HG03378 (cell line): Measurements from ENCODE around the gene RSPH3.
"Not testable (repeated sequence)": the region's sequence is repeated elsewhere in the genome, so short reads cannot be mapped to it uniquely, and the experiment has no call there.

Experiments used
- ATAC-seq: cut with Tn5 transposase; IDR thresholded peaks from one replicate; pipeline ENCODE4 v1.9.1; 2021; ENCODE audit warnings: mild to moderate bottlenecking, moderate library complexity; ENCODE audit not compliant: unreplicated experiment

RSPH3 gene

DNA sequence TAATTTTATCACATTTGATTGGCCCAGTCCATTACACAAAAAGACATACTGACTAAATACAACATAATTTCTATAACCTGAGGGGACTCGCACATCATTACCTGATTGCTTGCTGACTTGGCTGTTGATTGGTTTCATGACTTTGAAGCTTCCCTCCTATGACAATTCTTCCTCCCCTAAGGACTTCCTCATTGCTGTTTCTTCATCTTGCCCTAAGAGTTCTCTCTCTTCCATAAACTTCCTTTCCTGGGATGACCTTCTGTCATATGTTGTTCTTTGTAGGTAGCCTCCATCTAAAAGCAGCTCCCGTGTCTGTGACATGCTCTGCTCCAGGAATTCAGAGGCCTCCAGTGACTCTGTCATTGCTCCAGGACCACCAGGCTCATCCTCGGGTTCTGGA is 22.6 kb downstream of the RSPH3 start:
- no peak for ATAC-seq

DNA sequence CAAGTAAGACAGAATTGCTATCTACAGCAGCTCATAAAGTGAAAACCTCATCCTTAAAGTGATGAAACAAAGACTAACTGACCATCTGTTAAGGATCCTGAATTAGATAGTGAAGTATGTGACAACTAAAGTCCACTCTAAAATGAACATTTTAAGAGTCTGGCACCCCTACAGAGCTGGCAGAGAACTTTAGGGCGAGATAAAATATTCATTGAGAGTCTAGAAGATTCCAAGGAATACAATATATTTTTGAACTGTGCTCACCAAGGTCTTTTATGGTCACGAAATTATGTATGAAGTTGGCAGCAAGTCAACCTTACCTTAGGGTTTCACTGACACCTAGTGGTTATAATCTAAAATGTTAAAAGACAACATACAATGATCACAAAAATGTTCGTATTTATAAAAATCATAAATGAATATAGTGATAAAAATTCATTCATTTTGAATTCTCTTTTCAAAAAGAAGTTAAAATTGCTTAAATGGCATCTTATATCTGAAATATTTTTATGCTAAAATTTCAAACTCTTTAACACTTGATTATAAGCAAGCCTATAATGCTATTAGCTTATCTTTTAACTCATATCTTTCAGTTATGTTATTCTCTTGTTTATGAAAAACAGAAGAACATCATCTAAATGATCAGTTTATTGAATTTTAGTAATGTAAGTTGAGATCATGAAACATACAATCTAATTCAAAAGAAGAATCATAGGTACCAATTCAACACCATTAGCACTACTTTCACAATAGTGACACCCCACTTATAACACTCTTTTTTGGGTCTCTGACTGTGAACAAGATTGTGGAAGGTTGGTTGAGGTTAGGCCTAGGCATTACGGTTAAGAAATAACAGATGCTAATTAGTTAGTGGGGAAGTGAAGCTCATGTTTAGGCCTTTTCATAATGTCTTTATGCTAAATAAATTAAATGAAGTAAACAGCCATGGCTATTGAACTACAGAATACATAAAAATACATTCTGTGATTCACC is 27.5 kb downstream of the RSPH3 start:
- ATAC-seq, result no peak

DNA sequence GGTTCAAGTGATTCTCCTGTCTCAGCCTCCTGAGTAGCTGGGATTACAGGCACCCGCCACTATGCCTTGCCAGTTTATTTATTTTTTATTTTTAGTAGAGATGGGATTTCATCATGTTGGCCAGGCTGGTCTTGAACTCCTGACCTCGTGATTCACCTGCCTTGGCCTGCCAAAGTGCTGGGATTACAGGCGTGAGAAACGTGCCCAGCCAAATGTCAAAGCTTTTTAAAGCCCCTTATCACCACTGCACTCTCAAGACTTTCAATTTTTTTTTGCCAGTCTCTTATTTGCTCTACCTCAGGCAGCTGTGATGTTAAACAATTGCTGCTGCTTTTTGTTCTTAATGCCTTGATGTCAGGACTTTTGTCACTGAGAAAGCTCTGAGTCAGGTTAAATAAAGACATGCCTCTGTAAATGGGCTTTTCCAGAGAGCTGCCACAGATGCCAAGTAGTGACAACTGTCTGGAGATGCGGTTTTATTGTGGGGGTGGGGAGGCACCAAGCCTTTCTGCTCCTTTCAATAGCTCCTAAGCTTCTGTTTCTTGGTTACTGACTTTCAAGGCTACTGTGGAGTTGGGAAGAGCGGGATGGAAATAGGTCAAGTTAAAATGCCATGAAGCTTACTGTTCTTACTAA is 29.2 kb downstream of the RSPH3 start:
- ATAC-seq, result no peak

DNA sequence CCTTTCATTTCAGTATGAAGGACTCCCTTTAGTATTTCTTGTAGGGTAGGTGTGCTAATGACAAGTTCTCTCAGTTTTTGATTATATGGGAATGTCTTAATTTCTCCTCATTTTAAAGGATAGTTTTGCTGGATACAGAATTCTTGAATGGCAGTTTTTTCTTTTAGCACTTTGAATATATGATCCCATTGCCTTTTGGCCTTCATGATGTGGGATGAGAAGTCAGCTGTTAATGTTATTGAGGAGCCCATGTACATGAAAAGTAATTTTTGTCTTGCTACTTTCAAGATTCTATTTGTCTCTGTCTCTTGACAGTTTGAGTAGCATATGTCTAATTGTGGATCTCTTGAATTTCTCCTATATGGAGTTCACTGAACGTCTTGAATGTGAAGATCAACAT is 30.9 kb downstream of the RSPH3 start:
- no peak for ATAC-seq

DNA sequence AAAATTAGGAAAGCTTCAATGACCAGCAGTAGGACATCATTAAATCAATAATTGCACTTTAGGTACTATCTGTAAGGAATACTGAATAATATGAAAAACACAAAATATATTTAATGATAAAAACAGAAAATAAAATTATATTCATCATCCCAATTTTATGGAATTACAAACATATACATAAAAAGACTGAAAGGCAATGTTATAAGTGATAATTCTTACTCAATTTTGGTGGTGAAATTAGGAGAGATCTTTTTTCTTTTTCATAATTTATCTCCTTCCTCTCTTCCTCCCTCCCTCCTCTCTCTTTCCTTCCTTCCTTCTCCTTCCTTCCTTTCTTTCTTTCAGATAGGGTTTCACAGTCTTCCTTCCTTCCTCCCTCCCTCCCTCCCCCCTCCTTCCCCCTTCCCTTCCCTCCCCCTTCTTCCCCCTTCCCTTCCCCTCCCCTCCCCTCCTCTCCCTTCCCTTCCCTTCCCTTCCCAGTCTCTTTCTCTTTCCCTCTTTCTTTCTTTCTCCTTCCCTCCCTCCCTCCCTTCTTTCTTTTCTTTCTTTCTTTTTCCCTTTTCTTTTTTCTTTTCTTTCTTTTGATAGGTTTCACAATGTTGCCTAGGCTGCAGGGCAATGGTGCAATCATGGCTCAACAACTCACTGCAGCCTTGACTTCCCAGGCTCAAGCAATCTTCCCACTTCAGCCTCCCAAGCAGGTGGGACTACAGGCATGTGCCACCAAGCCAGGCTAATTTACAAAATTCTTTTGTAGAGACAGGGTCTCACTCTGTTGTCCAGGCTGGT is 36.8 kb downstream of the RSPH3 start:
- no peak for ATAC-seq

DNA sequence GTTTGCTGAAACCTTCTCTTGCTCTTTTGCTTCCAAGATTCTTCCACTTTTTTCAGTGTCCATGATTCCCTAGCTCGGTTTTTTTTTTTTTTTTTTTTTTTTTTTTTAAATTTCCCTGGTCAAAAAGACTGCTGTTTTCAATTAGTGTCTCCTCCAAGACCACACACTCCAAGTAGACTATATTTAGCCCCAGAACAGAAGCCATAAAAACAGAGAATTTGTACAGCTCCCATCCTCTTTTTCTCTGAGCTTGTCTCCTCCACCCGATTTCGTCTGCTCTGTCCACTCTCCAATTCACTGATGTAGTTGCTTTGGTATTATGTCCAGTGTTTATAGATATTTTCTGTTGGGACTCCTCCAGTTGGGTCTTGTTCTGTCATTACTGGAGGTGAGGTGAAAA is 37.6 kb downstream of the RSPH3 start:
- no peak for ATAC-seq

DNA sequence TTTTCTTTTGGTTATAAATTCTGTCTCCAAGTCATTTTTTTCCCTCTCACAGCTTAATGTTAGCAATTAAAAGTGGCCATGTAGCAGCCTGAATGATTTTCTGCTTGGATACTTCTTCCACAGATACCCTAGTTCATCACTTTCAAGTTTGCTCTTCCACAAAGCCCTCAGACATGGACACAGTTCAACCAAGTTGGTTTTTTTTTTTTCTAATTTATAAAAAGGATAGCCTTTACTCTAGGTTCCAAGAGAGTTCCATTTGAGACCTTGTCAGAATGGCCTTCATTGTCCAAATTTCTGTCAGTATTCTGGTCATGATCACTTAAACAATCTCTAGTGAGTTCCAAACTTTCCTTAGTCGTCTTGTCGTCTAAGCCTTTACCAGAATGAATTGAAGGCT is 40.0 kb downstream of the RSPH3 start:
- ATAC-seq, result no peak

DNA sequence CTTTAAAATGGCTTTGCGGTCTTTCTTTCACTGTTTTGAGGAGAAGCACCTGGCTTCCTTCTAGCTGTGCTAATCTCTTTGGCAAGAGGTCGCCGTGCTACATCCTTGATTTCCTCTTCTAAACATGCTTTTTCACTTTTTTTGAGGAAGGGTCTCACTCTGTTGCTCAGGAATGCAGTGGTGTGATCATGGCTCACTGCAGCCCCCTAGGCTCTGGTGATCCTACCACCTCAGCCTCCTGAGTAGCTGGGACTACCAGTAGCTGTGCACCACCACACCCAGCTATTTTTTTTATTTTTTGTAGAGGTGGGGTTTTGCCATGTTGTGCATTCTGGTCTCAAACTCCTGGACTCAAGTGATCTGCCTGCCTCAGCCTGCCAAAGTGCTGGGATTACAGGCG is 40.5 kb downstream of the RSPH3 start:
- no peak for ATAC-seq

DNA sequence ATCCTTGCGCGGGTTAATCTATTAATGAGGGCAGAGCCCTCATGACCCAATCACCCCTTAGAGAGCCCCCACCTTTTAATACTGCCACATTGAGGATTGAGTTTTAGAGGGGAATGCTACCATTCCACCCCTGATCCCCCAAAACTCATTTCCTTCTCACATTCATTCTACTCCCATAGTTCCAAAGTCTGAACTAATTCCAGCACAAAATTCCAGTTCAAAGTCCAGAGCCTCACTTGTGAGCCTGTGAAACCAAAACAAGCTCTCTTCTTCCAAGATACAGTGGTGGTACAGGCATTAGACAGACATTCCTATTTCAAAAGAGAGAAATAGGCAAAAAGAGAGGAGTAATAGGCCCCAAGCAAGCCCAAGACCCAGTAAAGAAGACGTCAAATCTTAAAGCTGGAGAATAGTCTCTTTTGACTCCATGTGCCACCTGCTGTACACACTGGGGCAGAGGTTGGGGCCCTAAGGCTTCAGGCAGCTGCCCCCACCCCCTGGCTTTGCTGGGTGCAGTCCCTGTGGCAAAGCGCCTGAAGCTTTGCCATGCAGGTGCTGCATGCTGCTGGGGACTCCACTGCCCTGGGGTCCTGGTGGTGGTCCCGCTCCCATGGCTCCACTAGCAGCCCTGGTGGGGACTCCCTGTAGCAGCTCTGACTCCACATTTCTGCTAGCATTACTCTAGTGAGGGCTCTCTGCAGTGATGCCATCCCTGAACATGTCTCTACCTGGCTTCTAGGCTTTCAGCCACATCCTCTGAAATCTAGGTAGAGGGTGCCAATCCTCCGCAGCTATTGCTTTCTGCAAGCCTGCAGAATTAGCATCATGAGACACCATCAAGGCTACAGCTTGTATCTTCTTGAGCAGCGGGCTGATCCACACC is 41.3 kb downstream of the RSPH3 start:
- no peak for ATAC-seq

DNA sequence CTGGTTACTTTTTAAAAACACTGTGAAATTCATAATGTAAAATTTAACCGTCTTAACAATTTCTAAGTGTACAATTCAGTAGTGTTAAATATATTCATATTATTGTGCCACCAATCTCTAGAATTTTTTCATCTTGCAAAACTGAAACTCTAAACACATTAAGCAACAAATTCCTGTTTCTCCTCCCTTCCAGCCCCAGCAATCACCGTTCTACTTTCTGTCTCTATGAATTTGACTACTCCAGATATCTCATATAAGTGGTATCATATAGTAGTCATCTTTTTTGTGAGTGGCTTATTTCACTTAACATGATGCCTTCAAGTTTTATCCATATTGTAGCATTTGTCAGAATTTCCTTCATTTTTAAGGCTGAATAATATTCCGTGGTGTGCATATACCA is 44.7 kb downstream of the RSPH3 start:
- ATAC-seq, result no peak

DNA sequence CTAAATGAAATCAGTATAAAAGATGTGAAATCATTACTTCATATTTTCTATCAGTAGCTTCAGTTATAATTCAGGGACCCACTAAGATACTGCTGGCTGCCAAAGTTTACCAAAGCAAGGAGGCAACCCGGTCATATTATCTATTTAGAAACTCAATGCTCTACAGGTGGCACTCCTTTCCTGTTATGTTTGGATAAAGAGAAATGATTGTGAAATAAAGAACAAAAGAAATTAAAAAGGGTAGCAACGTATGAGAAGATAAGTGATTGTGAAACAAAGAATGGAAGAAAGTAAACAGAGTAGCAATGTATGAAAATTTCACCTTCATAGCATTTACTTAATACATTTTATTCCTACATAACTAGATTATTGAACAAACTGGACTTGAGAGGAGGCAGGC is 45.2 kb downstream of the RSPH3 start:
- no peak for ATAC-seq

DNA sequence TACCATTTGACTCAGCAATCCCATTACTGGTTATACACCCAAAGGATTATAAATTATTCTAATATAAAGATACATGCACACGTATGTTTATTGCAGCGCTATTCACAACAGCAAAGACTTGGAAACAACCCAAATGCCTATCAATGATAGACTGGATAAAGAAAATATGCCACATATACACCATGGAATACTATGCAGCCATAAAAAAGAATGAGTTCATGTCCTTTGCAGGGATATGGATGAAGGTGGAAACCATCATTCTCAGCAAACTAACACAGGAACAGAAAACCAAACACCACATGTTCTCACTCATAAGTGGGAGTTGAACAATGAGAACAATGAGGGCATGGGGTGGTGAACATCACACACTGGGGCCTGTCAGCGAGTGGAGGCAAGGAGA is 48.0 kb downstream of the RSPH3 start:
- ATAC-seq, result not testable (repeated sequence)

DNA sequence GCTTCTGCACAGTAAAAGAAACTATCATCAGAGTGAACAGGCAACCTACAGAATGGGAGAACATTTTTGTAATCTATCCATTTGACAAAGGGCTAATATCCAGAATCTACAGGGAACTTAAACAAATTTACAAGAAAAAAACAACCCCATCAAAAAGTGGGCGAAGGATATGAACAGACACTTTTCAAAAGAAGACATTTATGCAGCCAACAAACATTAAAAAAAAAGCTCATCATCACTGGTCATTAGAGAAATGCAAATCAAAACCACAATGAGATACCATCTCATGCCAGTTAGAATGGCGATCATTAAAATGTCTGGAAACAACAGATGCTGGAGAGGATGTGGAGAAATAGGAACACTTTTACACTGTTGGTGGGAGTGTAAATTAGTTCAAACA is 48.4 kb downstream of the RSPH3 start:
- ATAC-seq, result not testable (repeated sequence)

DNA sequence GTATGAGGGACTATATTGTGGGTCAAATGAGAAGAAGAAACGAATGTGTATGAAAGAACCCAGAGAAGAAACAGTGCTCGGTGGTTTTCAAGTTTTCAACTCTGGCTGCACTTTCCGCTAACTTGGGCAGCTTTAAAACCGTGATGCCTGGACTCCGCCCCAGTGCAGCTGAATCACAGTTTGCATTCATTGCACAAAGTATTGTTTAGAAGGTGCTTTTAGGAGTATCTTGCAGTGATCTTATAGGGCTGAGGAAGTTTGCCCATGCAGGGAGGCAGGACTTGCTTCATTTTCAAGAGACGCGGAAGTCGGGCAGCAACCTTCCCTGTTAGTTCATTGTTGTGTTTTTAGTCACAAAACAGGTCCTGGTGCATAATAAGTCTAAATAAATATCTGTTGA is 52.7 kb downstream of the RSPH3 start:
- ATAC-seq, result no peak

DNA sequence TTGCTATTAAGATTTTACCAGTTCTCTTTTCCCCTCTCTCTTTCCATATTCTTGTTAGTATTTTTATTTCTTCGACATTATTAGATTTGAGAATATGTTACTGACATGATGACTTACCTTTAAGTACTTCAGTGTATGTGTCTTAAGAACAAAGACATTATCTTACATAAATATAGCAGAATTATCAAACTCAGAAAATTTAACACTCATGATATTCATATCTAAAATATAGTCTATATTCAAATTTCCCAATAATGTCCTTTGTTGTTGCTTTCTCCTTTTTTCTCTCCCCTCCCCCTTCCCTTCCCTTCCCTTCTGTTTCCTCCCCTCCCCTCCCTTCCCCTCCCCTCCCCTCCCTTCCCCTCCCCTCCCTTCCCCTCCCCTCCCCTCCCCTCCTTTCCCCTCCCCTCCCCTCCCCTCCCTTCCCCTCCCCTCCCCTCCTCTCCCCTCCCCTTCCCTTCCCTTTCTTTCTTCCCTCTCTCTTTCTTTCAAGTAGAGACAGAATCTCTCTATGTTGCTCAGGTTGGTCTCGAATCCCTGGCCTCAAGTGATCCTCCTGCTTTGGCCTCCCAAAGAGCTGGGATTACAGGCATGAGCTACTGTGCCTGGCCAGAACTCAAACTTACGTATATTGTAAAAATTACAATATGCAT is 56.5 kb downstream of the RSPH3 start:
- no peak for ATAC-seq

DNA sequence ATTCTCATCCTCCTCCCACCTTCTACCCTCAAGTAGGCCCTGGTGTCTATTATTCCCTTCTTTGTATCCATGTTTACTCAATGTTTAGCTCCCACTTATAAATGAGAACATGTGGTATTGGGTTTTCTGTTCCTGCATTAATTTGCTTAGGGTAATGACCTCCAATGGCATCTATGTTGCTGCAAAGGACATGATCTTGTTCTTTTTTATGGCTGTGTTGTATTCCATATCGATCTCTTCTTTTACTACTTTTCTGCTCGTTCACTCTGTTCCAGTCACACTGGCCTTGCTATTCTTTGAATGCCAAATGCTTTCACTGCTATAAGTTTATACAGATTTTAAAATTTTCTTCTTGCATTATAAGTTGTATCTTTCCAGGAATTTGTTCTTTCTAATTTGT is 57.7 kb downstream of the RSPH3 start:
- ATAC-seq, result no peak

DNA sequence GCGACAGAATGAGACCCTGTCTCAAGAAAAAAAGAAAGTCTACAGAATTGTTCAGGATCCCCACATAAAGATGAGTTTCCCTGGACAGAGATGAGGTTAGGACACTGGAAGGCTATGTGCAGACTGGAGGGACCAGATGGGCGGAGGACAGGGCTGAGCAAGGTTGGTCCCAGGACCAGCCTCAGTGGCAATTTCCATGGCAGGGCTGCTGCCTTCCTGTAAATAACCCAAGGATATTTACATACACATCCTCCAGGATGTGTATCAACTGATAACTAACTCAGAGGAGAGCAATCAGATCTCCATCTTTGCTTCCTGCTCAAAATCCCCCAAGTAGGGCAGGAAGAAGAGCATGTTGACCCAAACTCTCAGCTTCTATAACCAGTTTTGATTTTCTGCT is 58.8 kb downstream of the RSPH3 start:
- no peak for ATAC-seq

DNA sequence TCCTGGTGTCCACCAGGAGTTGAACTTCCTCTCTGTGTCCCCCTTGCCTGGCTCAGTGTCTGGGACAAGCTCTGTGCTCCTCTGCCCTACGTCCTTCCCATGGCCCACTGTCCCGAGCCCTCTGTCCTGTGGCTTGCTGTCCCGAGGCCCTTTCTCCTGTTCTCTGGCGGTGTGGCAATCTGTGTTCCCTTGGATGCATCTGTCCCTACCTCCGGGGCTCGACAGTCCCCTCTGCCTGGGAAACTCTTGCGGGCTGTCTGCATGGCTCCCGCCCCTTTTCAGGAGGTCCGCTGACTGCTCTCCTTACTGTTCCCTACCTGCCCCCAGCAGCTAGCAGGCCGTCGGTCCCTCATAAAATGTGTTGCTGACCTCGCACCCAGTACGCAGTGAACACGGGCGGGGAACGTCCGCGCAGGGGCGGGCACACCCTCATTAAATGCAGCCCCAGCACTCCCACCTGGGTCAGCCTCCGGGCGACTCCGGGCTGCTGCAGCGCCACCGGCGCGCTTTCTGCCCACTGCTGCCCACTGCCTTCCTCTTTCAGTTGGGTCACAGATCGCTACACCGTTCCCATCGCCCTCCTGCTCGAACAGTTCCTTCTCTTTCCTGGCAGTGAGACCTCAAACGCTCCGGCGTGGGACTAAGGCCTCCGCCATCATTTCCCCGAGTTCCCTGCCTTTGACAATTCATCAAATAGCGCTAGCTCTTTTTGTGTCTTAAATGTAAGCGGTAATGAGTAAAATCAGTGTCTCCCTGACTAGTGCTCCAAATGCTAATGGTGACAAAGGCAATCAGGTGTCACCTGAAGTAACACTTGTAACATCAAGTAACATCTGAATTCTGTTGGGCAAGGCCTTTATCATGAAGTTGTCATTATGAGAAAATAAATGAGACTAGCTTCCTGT is 60.5 kb downstream of the RSPH3 start:
- ATAC-seq, result no peak

DNA sequence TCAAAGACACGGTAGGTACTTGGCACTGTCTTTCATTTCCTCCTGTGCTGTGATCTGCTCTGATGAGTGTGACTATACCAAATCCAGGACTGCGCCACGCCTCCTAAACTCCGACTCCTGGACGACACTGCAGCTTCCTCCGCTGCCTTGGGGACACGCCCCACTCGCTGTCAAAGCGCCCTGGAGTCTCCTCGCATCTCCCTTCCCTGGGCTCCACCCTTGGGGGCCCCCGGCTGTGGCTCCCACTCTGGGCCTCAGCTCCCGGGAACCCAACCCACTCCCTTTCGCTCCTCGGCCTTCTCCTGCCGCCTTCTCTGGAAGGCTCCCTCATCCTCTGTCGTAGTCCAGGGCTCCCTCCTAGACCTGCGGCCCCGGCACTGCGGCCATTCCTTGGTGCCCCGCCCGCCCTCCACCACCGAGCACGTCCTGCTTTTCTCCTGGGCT is 61.2 kb downstream of the RSPH3 start:
- ATAC-seq, result no peak
